Colonic mucosa (tissue), 4 donors: ENCODE results near the gene C2CD4D. TPM values are rescaled to one million over a fixed set of nuclear protein-coding genes. Genes with fewer than 3 reads are reported as not detected.

Experiments
- DNase-seq: peaks from one replicate; pipeline ENCODE4 v3.0.0-alpha.2; 2020
- H3K27ac ChIP-seq: fragments of 200-600 bp; one replicate; pipeline ENCODE4 v1.8.0; 2021
- H3K27me3 ChIP-seq: fragments of 200-600 bp; one replicate; pipeline ENCODE4 v1.8.0; 2021
- H3K36me3 ChIP-seq: fragments of 200-600 bp; one replicate; pipeline ENCODE4 v1.8.0; 2021
- H3K4me1 ChIP-seq: fragments of 200-600 bp; one replicate; pipeline ENCODE4 v1.8.0; 2021; ENCODE audit warnings: mild to moderate bottlenecking
- H3K4me3 ChIP-seq: fragments of 200-600 bp; one replicate; pipeline ENCODE4 v1.8.0; 2021
- H3K9ac ChIP-seq, 2 donors: one replicate each; pipeline ENCODE4 v1.7.0; 2013; ENCODE audit warnings: control low read depth in 2 of 2, low read depth in 2 of 2, low read length in 2 of 2
- H3K9me3 ChIP-seq: fragments of 200-600 bp; one replicate; pipeline ENCODE4 v1.8.0; 2021
- CTCF ChIP-seq: fragments of 200-600 bp; IDR thresholded peaks from one replicate; pipeline ENCODE4 v1.8.0; 2022; ENCODE audit warnings: antibody characterized with exemption, mild to moderate bottlenecking
- intact Hi-C: fragments of 100-400 bp; cut with DNase I; formaldehyde crosslinking; loops from one replicate; pipeline ENCODE4 v1.14.1; 2022
- total RNA-seq, 2 donors: library from RNA; stranded (reverse); fragmentation: NEBNext Ultra II Directional in 1 of 2; extraction: Animal tissue kit (Norgen Biotek cat#: 25700) in 1 of 2; gene quantifications; one replicate each; pipeline ENCODE4 v1.2.1, GENCODE V29; 2021
- donor health status: healthy.
- donor health status: DM: no; HTN: no; CAD: no.
- donor health status: DM: no; HTN: no; CAD: no.

Gene C2CD4D
- total RNA-seq, 2 donors from 2014 or later: 0.85 to 1.6 TPM

- Histone ChIP-seq H3K9ac (no peak overlapping the region), H3K36me3 (no peaks in the 10 kb centered on the region), H3K9me3 (no peaks in the 10 kb centered on the region), H3K27ac (no peak overlapping the region), H3K4me3 (no peak overlapping the region), H3K27me3 (no peaks in the 10 kb centered on the region), H3K4me1 (no peaks in the 10 kb centered on the region)
- intact Hi-C loops: no loop called here
- no peak for DNase-seq
- no peak for TF ChIP-seq CTCF
Observed at GRCh38 chr1:151800830-151801229, 38.8 kb downstream of the C2CD4D start.

GRCh38 chr1:151799179-151800022 is 40.2 kb downstream of the C2CD4D start:
- H3K9ac ChIP-seq: no peak overlapping the region
- H3K4me1 ChIP-seq: no peaks in the 10 kb centered on the region
- H3K27me3 ChIP-seq: no peaks in the 10 kb centered on the region
- no peaks in the 10 kb centered on the region for H3K36me3 ChIP-seq
- intact Hi-C loops: no loop called here
- H3K4me3 ChIP-seq: no peak overlapping the region
- H3K27ac ChIP-seq: no peak overlapping the region
- no peaks in the 10 kb centered on the region for H3K9me3 ChIP-seq
- no peak for DNase-seq
- TF ChIP-seq CTCF: no peak

- Histone ChIP-seq H3K27me3 (no peaks in the 10 kb centered on the region), H3K4me1 (no peaks in the 10 kb centered on the region), H3K27ac (no peak overlapping the region), H3K9ac (no peak overlapping the region), H3K4me3 (no peak overlapping the region), H3K36me3 (no peaks in the 10 kb centered on the region), H3K9me3 (no peaks in the 10 kb centered on the region)
- no peak for DNase-seq
- TF ChIP-seq CTCF: no peak
- intact Hi-C loops: no loop called here
Observed at GRCh38 chr1:151798571-151798970, 41.0 kb downstream of the C2CD4D start.

- Histone ChIP-seq H3K36me3 (no peaks in the 10 kb centered on the region), H3K27me3 (no peaks in the 10 kb centered on the region), H3K9me3 (no peaks in the 10 kb centered on the region), H3K4me1 (no peaks in the 10 kb centered on the region), H3K9ac (peak overlapping the region; percentile 51 to 89), H3K27ac (peak overlapping the region; percentile 61), H3K4me3 (peak overlapping the region; percentile 65)
- DNase-seq: peak; percentile 35
- intact Hi-C loops: no loop called here
- no peak for TF ChIP-seq CTCF
Observed at GRCh38 chr1:151790940-151791651, 48.5 kb downstream of the C2CD4D start.

GRCh38 chr1:151790071-151790939 is 49.3 kb downstream of the C2CD4D start, which contains the start of gene TDRKH:
Gene TDRKH (minus strand): TSS chr1:151790500. CDS start chr1:151783022, 7,478 bp downstream.
- intact Hi-C loops: no loop called here
- H3K4me3 ChIP-seq: peak within 1 kb of the TSS; percentile 65
- H3K9ac ChIP-seq: peak within 1 kb of the TSS; percentile 71 to 89
- peak; percentile 98 for DNase-seq
- H3K4me1 ChIP-seq: no peaks in the 10 kb centered on the region
- peak within 1 kb of the TSS; percentile 61 for H3K27ac ChIP-seq
- TF ChIP-seq CTCF: peak; percentile 12
- no peaks in the 10 kb centered on the region for H3K27me3 ChIP-seq
- no peaks in the 10 kb centered on the region for H3K36me3 ChIP-seq
- no peaks in the 10 kb centered on the region for H3K9me3 ChIP-seq
